ENCODE data around the gene SRGAP3.

The SRGAP3 gene

DNA sequence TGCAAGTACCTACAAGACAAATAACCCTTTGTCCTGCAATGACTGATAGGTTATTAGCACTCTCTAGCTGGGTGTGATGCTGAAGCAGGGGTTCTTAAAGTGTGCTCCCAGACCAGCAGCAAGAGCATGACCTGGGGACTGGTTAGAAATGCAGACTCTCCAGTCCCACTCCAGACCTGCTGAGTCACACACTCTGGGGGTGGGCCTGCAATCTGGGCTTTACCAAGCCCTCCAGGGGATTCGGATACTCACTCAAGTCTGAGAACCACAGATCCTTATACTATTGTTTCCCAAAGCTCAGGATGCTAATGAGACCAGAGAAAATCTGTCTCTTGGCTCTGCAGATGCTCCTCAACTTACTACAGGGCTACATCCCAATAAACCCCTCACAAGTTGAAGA lies 144.0 kb downstream of the SRGAP3 start:
- H3K4me3 ChIP-seq (ENCODE audit: low read length): no peak overlapping the region
- H3K9me3 ChIP-seq (replicated peaks; ENCODE audit: low read length): no peaks in the 10 kb centered on the region
- no peak overlapping the region for H3K4me2 ChIP-seq (ENCODE audit: low read length)
- no peaks in the 10 kb centered on the region for H3K4me1 ChIP-seq (ENCODE audit: control insufficient read depth, insufficient read depth, low read length)
- no peaks in the 10 kb centered on the region for H3K36me3 ChIP-seq (ENCODE audit: insufficient read depth, low read length)
- no peak overlapping the region for H3K9ac ChIP-seq (ENCODE audit: low read depth, low read length)
- H3K27me3 ChIP-seq (ENCODE audit: control insufficient read depth, insufficient read depth, low read length): peaks cover 13% of the 10 kb centered on the region

DNA sequence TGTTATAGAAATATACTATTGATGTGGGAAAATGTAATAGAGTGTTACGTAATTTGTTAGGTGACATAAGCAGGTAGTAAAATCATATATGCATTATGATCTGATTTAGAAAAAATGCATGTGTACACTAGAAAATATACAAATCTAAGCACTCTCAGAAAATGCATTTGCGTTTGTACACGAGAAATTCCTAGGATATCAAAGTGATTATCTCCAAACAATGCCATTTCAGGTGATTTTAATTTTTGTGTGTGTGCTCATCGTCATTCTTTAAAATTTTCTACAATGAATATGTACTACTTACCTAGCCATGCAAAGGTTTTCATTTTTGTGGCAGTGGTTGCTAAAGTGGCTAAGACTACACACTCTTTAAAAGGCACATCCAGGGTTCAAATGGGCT lies 145.3 kb downstream of the SRGAP3 start:
- no peak overlapping the region for H3K9ac ChIP-seq (ENCODE audit: low read depth, low read length)
- H3K36me3 ChIP-seq (ENCODE audit: insufficient read depth, low read length): no peaks in the 10 kb centered on the region
- H3K27me3 ChIP-seq (ENCODE audit: control insufficient read depth, insufficient read depth, low read length): peaks cover 10% of the 10 kb centered on the region
- no peaks in the 10 kb centered on the region for H3K9me3 ChIP-seq (replicated peaks; ENCODE audit: low read length)
- no peak overlapping the region for H3K4me2 ChIP-seq (ENCODE audit: low read length)
- H3K4me3 ChIP-seq (ENCODE audit: low read length): no peak overlapping the region
- no peaks in the 10 kb centered on the region for H3K4me1 ChIP-seq (ENCODE audit: control insufficient read depth, insufficient read depth, low read length)

DNA sequence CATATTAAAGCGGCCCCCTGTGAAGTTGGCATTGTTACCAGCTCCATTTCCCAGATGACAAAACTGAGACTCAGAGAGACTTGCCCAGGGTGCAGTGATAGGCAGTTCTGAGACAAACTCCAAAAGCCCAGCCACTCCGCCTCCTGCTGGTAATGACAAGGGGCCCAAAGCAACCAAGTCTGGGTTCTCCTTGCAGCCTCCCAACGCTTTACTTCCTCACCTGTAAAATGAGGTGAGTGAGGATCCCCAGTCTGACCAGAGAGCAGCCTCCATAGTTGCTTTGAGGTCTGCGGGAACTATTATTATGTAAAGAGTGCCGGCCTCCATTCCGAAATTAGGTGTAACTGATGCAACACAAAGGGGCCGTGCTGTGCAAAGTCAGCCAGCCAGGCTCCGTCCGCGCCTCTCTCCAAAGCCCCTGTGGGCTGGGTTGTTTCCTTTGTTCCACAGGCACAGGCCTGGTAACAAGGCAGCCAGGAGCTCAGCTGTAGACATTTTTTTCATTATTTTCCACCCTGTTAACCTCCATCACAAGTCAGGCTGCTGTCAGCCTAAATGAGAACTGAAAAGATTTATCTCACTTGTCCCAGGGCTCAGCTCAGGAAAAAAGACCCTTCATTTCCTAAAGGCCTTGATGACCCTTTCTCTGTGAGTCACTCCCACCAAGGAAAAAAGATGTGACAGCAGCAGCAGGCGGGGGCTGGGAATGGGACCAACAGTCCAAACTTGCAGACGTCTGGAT lies 147.0 kb downstream of the SRGAP3 start:
- no peak overlapping the region for H3K4me2 ChIP-seq (ENCODE audit: low read length)
- H3K9me3 ChIP-seq (replicated peaks; ENCODE audit: low read length): no peaks in the 10 kb centered on the region
- no peak overlapping the region for H3K4me3 ChIP-seq (ENCODE audit: low read length)
- H3K9ac ChIP-seq (ENCODE audit: low read depth, low read length): no peak overlapping the region
- H3K36me3 ChIP-seq (ENCODE audit: insufficient read depth, low read length): no peaks in the 10 kb centered on the region
- no peaks in the 10 kb centered on the region for H3K4me1 ChIP-seq (ENCODE audit: control insufficient read depth, insufficient read depth, low read length)
- H3K27me3 ChIP-seq (ENCODE audit: control insufficient read depth, insufficient read depth, low read length): peaks cover 16% of the 10 kb centered on the region

DNA sequence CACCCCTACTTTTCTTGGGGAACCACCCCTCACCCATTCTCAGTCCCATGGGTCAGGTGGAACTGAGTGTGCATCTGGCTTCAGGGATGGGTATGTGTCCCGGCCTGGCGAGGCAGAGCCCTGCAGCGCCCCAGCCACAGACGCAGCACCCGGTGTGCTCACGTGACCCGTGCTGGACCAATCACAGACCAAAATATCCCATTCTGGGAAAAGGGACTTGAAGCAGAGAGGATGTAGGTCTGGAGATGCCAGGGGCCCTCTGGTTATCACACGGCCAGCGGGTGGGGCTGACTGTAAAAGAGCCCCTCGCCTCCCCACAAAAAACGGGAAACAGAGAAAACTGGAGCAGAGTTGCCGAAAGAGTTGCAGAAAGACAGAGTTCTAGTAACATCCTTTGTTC lies 148.2 kb downstream of the SRGAP3 start:
- H3K9me3 ChIP-seq (replicated peaks; ENCODE audit: low read length): no peaks in the 10 kb centered on the region
- no peak overlapping the region for H3K9ac ChIP-seq (ENCODE audit: low read depth, low read length)

DNA sequence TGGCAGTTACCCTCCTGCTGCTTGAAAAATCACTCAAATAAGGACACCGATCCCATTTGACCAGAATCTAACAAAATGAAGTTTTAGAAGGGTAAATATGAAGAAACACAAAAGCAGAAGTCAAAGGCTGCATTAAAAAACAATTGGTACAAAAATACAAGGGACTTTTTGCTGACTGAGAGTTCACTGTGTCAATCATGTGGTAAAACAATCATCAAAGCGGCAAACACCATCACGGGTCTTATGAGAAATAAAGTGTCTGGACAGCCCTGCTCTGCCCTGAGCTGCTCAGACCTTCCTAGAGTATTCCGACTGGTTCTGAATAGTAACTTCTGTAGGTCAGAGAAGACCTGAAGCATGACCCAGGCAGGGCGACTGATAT lies 148.9 kb downstream of the SRGAP3 start:
- no peak overlapping the region for H3K4me3 ChIP-seq (ENCODE audit: low read length)
- H3K4me1 ChIP-seq (ENCODE audit: control insufficient read depth, insufficient read depth, low read length): no peaks in the 10 kb centered on the region
- H3K27me3 ChIP-seq (ENCODE audit: control insufficient read depth, insufficient read depth, low read length): peaks cover 18% of the 10 kb centered on the region
- H3K9me3 ChIP-seq (replicated peaks; ENCODE audit: low read length): no peaks in the 10 kb centered on the region
- no peaks in the 10 kb centered on the region for H3K36me3 ChIP-seq (ENCODE audit: insufficient read depth, low read length)
- no peak overlapping the region for H3K4me2 ChIP-seq (ENCODE audit: low read length)
- no peak overlapping the region for H3K9ac ChIP-seq (ENCODE audit: low read depth, low read length)

More for the DNA sequence above, 148.2 kb downstream of the SRGAP3 start:
- H3K4me2 ChIP-seq (ENCODE audit: low read length): no peak overlapping the region
- no peaks in the 10 kb centered on the region for H3K4me1 ChIP-seq (ENCODE audit: control insufficient read depth, insufficient read depth, low read length)
- H3K36me3 ChIP-seq (ENCODE audit: insufficient read depth, low read length): no peaks in the 10 kb centered on the region
- peaks cover 17% of the 10 kb centered on the region for H3K27me3 ChIP-seq (ENCODE audit: control insufficient read depth, insufficient read depth, low read length)
- no peak overlapping the region for H3K4me3 ChIP-seq (ENCODE audit: low read length)

DNA sequence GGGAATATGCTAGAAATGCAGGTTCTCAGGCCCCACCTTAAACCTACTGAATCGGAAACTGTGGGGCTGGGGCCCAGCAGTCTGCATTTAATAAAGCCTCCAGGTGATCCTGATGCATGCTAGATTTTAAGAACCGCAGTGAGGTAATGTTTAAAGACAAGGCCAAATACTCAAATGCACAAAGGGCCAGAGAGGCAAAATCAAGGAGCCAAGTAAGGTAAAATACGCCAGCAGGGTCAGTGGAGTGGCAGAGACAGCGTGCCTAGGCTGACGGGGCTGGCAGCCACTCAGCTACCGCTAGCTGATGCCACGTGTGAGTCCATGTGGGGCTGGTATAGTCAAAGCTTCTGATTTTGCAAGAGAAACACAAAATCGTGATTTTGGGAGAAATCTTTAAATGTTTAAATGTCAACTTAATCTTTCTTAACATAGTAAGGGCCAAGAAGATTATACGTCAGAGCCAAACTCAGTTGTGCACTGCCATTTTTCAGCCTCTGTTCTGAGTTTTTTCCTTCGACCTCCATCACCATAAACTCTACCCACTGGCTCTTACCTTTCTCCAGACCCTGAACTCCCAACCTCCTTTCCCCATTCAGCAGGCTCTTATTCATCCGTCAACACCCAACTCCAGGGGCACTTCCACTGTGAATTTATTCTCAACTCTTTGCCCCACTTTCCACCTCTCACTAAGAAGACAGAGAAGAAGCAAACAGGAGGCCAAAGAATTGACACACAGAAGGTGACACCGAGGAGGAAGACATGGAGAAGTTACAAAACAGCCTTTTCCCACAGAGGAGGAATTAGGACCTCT lies 149.5 kb downstream of the SRGAP3 start:
- H3K4me1 ChIP-seq (ENCODE audit: control insufficient read depth, insufficient read depth, low read length): no peaks in the 10 kb centered on the region
- no peaks in the 10 kb centered on the region for H3K9me3 ChIP-seq (replicated peaks; ENCODE audit: low read length)
- H3K4me3 ChIP-seq (ENCODE audit: low read length): no peak overlapping the region
- no peak overlapping the region for H3K4me2 ChIP-seq (ENCODE audit: low read length)
- H3K27me3 ChIP-seq (ENCODE audit: control insufficient read depth, insufficient read depth, low read length): peaks cover 21% of the 10 kb centered on the region
- no peak overlapping the region for H3K9ac ChIP-seq (ENCODE audit: low read depth, low read length)
- no peaks in the 10 kb centered on the region for H3K36me3 ChIP-seq (ENCODE audit: insufficient read depth, low read length)

DNA sequence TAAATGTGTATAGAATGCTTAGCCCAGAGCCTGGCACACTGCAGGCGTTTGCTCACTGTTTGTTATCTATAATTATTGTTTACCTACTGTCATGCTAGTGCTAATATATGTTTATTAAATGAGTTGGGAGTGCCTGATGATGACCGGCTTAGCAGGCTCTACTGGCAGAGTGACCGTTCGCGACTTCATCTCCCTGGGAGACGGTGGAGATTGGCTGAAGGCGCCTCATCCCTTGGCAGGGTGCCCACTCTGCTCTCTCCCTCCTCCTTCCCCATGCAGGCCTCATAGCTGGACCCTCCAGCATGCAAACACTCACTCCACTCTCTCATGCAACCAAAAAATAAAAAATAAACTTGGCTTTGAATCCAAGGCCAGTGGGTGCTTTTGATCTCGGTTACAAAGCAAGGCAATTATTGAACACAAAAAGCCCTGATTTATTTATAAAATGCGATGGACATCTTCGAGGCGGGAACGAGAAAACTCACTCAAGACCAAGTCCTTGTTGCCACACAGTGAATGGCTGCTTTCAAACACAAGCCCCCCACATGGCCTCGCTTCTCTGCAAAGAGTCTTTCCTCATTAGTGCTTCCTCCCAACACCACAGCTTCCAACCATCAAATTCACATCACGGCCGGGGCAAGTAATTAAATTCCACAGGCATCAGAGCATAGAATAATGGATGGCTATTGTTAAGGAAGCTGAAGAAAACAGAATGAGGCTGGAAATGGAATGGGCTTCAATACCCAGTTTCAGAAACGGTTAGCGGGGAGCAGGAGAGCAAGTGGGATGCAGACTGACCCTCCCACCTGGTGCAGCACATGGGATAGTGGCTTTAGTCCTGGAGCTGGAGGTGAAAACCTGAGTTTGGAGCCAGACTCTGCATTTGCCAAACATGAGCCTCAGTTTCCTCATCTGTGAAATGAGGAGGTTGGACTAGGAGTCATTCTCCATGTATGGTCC lies 150.4 kb downstream of the SRGAP3 start:
- no peaks in the 10 kb centered on the region for H3K9me3 ChIP-seq (replicated peaks; ENCODE audit: low read length)
- peaks cover 21% of the 10 kb centered on the region for H3K27me3 ChIP-seq (ENCODE audit: control insufficient read depth, insufficient read depth, low read length)
- H3K4me2 ChIP-seq (ENCODE audit: low read length): no peak overlapping the region
- no peaks in the 10 kb centered on the region for H3K4me1 ChIP-seq (ENCODE audit: control insufficient read depth, insufficient read depth, low read length)
- H3K9ac ChIP-seq (ENCODE audit: low read depth, low read length): no peak overlapping the region
- H3K4me3 ChIP-seq (ENCODE audit: low read length): no peak overlapping the region
- H3K36me3 ChIP-seq (ENCODE audit: insufficient read depth, low read length): no peaks in the 10 kb centered on the region

DNA sequence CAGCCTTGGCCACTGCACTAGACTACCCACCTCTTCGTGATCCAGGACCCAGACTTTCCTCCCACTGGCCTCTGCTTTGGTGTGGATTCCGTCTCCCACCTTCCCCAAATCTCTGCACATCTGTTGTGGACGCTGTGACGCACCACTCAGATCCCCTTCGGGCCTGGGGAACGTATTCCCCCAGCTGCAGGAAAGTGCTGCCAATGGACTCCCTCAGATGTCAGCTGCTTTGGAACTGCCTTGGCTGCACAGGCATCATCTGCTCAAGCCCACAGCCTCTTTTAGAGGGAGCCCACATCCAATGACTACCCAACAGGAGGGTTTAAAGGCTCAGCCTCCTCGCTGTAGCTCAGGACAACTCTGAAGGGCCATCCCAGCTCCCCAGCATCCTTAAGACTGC lies 152.0 kb downstream of the SRGAP3 start:
- H3K4me2 ChIP-seq (ENCODE audit: low read length): no peak overlapping the region
- no peak overlapping the region for H3K4me3 ChIP-seq (ENCODE audit: low read length)
- no peaks in the 10 kb centered on the region for H3K9me3 ChIP-seq (replicated peaks; ENCODE audit: low read length)
- H3K4me1 ChIP-seq (ENCODE audit: control insufficient read depth, insufficient read depth, low read length): no peaks in the 10 kb centered on the region
- no peaks in the 10 kb centered on the region for H3K36me3 ChIP-seq (ENCODE audit: insufficient read depth, low read length)
- H3K27me3 ChIP-seq (ENCODE audit: control insufficient read depth, insufficient read depth, low read length): peaks cover 23% of the 10 kb centered on the region
- H3K9ac ChIP-seq (ENCODE audit: low read depth, low read length): no peak overlapping the region

DNA sequence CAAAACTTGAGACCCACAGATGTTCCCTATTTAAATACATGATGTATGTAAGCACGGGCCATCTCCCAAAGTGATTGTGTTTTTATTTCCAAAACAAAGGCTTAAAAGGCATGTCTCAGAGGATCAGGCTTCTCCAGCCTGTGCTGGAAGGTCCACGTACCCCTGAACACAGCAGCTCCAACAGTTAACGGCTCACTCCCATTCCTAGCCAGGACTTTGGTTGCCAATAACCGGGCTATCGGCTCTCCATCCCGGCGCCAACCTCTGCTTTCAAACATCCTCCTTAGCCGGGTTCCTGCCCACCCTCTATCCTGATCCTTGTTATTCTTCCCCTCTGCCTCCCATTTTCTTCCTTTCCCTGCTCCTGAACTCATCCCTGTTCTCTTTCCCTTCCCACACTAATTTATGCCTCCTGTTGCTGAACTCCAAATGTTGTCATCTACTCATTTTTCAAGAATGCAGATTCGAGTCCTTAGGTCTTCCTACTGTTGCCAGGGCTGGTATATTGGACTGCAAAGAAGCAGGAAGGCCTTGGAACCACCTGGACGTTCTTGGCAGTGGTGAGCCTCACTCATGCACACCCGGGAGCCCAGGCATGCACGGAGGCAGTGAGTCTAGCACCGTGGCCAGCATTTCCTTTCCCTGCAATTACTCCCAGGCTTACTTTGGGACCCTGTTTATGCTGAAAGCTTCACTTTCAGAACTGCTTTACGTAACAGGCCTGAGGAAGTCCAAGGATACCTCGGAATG lies 157.8 kb downstream of the SRGAP3 start:
- Histone ChIP-seq H3K4me2 (ENCODE audit: low read length) (no peak overlapping the region), H3K9me3 (replicated peaks; ENCODE audit: low read length) (no peaks in the 10 kb centered on the region), H3K4me3 (ENCODE audit: low read length) (no peak overlapping the region), H3K4me1 (ENCODE audit: control insufficient read depth, insufficient read depth, low read length) (no peaks in the 10 kb centered on the region), H3K27me3 (ENCODE audit: control insufficient read depth, insufficient read depth, low read length) (peaks cover 42% of the 10 kb centered on the region), H3K36me3 (ENCODE audit: insufficient read depth, low read length) (no peaks in the 10 kb centered on the region), H3K9ac (ENCODE audit: low read depth, low read length) (no peak overlapping the region)

DNA sequence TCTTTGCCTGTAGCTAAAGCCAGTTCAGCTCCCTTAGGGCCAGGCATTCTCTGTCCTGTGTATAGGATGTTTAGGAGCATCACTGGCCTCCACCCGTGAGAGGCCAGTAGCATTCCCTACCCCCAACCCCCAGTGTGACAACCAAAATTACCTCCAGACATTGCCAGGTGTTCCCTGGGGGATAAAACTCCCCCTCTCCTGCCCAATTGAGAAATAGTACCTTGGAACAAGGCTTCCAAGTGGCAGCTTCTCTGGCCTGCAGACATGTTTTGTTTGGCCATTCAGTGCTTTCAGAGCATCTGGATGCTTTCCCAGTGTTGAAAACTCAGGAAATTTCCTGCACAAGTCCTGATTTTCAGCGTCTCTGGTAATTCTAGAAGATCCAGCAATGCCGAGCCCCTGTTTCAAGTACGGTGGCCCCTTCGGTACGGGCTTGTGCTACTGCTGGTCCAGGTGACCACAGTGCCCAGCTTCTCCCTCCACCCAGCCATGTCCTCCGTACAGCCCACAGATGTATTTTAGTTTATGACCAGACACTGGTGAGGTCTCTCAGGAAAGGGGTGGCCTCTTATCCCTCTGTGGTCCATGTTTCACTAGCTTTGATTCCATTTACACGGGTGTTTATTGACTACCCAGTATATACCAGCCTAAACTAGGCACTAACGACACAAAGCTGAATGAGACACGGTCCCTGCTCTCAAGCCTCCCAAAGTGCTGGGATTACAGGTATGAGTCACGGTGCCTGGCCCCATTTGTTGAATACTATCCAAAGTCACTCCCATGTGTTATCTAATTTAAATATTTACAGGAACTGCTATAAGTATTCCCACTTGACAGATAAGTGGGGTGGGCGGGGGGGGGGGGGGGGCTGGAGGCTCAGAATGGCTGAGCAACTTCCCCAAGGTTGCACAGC lies 160.7 kb downstream of the SRGAP3 start:
- H3K36me3 ChIP-seq (ENCODE audit: insufficient read depth, low read length): no peaks in the 10 kb centered on the region
- H3K9ac ChIP-seq (ENCODE audit: low read depth, low read length): no peak overlapping the region
- H3K4me3 ChIP-seq (ENCODE audit: low read length): no peak overlapping the region
- H3K9me3 ChIP-seq (replicated peaks; ENCODE audit: low read length): no peaks in the 10 kb centered on the region
- peaks cover 47% of the 10 kb centered on the region for H3K27me3 ChIP-seq (ENCODE audit: control insufficient read depth, insufficient read depth, low read length)
- no peaks in the 10 kb centered on the region for H3K4me1 ChIP-seq (ENCODE audit: control insufficient read depth, insufficient read depth, low read length)
- H3K4me2 ChIP-seq (ENCODE audit: low read length): no peak overlapping the region

Data from skeletal muscle satellite cell (primary cell).